ENCODE results near the gene C1orf174. TPM values are rescaled to one million over a fixed set of nuclear protein-coding genes. Genes with fewer than 3 reads are reported as not detected.

Gene C1orf174
- total RNA-seq, 1 experiment from 2014 or later: 70.9 TPM

- peak overlapping the region; percentile 83 for H3K4me3 ChIP-seq (ENCODE audit: low read length)
- no peaks in the 10 kb centered on the region for H3K9me3 ChIP-seq (ENCODE audit: low read length)
- H3K9ac ChIP-seq (ENCODE audit: low read length): peak overlapping the region; percentile 67
- H3K27me3 ChIP-seq (ENCODE audit: low read length): no peaks in the 10 kb centered on the region
- ChIA-PET POLR2A (ENCODE audit: unreplicated experiment) (no interaction called here), CTCF (no interaction called here)
- no peak overlapping the region for H3K27ac ChIP-seq (ENCODE audit: low read length)
- BruUV-seq (replicated peaks): no TSS peak
- peak overlapping the region; percentile 98 for H3K4me2 ChIP-seq (ENCODE audit: low read length)
- DNase-seq (peak; percentile 51), ATAC-seq (peak; percentile 9)
- peaks cover 70% of the 10 kb centered on the region for H3K79me2 ChIP-seq (ENCODE audit: low read length)
- 0 out of 2 replicates have a peak, but pooled peaks cover 10% of the 10 kb centered on the region for H4K20me1 ChIP-seq (ENCODE audit: low read length)
- TF ChIP-seq EZH2 (IDR thresholded peaks at IDR 0.05; ENCODE audit: low read length, unreplicated experiment) (no peak), EZH2phosphoT487 (IDR thresholded peaks at IDR 0.05; ENCODE audit: borderline replicate concordance, low read length) (no peak), CTCF (conservative IDR thresholded peaks at IDR 0.05; ENCODE audit: low read depth, low read length) (peak; percentile 50)
- H3K36me3 ChIP-seq (ENCODE audit: low read depth, low read length): peaks cover 7% of the 10 kb centered on the region; the same call in 1 of the 2 replicates
- intact Hi-C loops (cut with micrococcal nuclease): no loop called here
- peaks cover 18% of the 10 kb centered on the region for H3K4me1 ChIP-seq (ENCODE audit: insufficient read depth, low read length)
- peak overlapping the region; percentile 93 for H2AFZ ChIP-seq (ENCODE audit: low read length)
- no peaks in the 10 kb centered on the region for H3K9me2 ChIP-seq (replicated peaks; ENCODE audit: low read length)
- H3F3A ChIP-seq (ENCODE audit: low read length, unreplicated experiment): no peaks in the 10 kb centered on the region
Observed at GRCh38 chr1:3858231-3858981, 41.7 kb downstream of the C1orf174 start.

- Histone ChIP-seq H4K20me1 (ENCODE audit: low read length) (peaks cover 17% of the 10 kb centered on the region; the same call in 1 of the 2 replicates), H3K9ac (ENCODE audit: low read length) (peak overlapping the region; percentile 67), H3K9me2 (replicated peaks; ENCODE audit: low read length) (no peaks in the 10 kb centered on the region), H3K36me3 (ENCODE audit: low read depth, low read length) (peaks cover 7% of the 10 kb centered on the region; the same call in 1 of the 2 replicates), H3K27me3 (ENCODE audit: low read length) (no peaks in the 10 kb centered on the region), H3K79me2 (ENCODE audit: low read length) (peaks cover 76% of the 10 kb centered on the region), H3K4me1 (ENCODE audit: insufficient read depth, low read length) (peaks cover 18% of the 10 kb centered on the region), H3K9me3 (ENCODE audit: low read length) (no peaks in the 10 kb centered on the region), H2AFZ (ENCODE audit: low read length) (peak overlapping the region; percentile 93), H3K4me3 (ENCODE audit: low read length) (peak overlapping the region; percentile 83), H3K4me2 (ENCODE audit: low read length) (peak overlapping the region; percentile 98), H3K27ac (ENCODE audit: low read length) (no peak overlapping the region), H3F3A (ENCODE audit: low read length, unreplicated experiment) (no peaks in the 10 kb centered on the region)
- no peak for DNase-seq
- BruUV-seq (replicated peaks): no TSS peak
- intact Hi-C loops (cut with micrococcal nuclease): loop anchor here (1.0 kb wide), 2 partner anchors 43 to 61 kb away; partner anchors contain the start of genes C1orf174 and LRRC47
- peak; percentile 2 for ATAC-seq
- TF ChIP-seq EZH2 (IDR thresholded peaks at IDR 0.05; ENCODE audit: low read length, unreplicated experiment) (no peak), EZH2phosphoT487 (IDR thresholded peaks at IDR 0.05; ENCODE audit: borderline replicate concordance, low read length) (no peak), CTCF (conservative IDR thresholded peaks at IDR 0.05; ENCODE audit: low read depth, low read length) (no peak)
- CTCF ChIA-PET: no interaction called here
- POLR2A ChIA-PET (ENCODE audit: unreplicated experiment): interaction anchor here (0.6 kb wide), 1 partner anchor 62 kb away, joined by 3 read pairs; no protein-coding TSS in a partner anchor
Observed at GRCh38 chr1:3857791-3858129, 42.3 kb downstream of the C1orf174 start.
